Liver (tissue), 3 donors: Measurements from ENCODE around the gene KLF16.

ENCODE experiments used
- ATF3 ChIP-seq: IDR thresholded peaks from 2 replicates; pipeline ENCODE4 v1.6.1; 2016; ENCODE audit warnings: antibody characterized with exemption
- FOXA1 ChIP-seq: IDR thresholded peaks from 2 replicates; pipeline ENCODE4 v1.6.1; 2016; ENCODE audit warnings: antibody characterized with exemption
- GABPA ChIP-seq, 2 donors: IDR thresholded peaks in 1 of 2; conservative IDR thresholded peaks in 1 of 2; 2 replicates each; pipeline ENCODE4 v1.6.1; 2016; ENCODE audit warnings: antibody characterized with exemption in 2 of 2, mild to moderate bottlenecking in 1 of 2, moderate library complexity in 1 of 2
- JUND ChIP-seq, 2 donors: IDR thresholded peaks; 2 replicates each; pipeline ENCODE4 v1.6.1; 2016; ENCODE audit warnings: antibody characterized with exemption in 2 of 2
- RAD21 ChIP-seq, 2 donors: IDR thresholded peaks; 2 replicates each; pipeline ENCODE4 v1.6.1; 2016; ENCODE audit warnings: antibody characterized with exemption in 2 of 2, mild to moderate bottlenecking in 2 of 2
- RXRA ChIP-seq, 2 donors: IDR thresholded peaks; 2 replicates each; pipeline ENCODE4 v1.6.1; 2017 to 2018; ENCODE audit warnings: antibody characterized with exemption in 2 of 2, mild to moderate bottlenecking in 1 of 2
- SP1 ChIP-seq: IDR thresholded peaks from 2 replicates; pipeline ENCODE4 v1.6.1; 2018; ENCODE audit warnings: antibody characterized with exemption, mild to moderate bottlenecking
- TAF1 ChIP-seq: conservative IDR thresholded peaks from 2 replicates; pipeline ENCODE4 v1.6.1; 2016; ENCODE audit warnings: antibody characterized with exemption, mild to moderate bottlenecking
- YY1 ChIP-seq: IDR thresholded peaks from 2 replicates; pipeline ENCODE4 v1.6.1; 2016; ENCODE audit warnings: antibody characterized with exemption, mild to moderate bottlenecking
- ZBTB33 ChIP-seq: IDR thresholded peaks from 2 replicates; pipeline ENCODE4 v1.6.1; 2016; ENCODE audit warnings: antibody characterized with exemption
- TF ChIP-seq, protein P1 (sequence below): fragments of 150-350 bp; IDR thresholded peaks from 2 replicates; pipeline ENCODE4 v1.5.1; 2017; ENCODE audit warnings: improper control_type of control experiment, low read depth, low read length; ENCODE audit not compliant: missing input control
- TF ChIP-seq, protein P2 (sequence below): IDR thresholded peaks from 2 replicates; pipeline ENCODE4 v1.6.1; 2016; ENCODE audit warnings: antibody characterized with exemption, mild to moderate bottlenecking
- TF ChIP-seq, protein P3 (sequence below): IDR thresholded peaks from 2 replicates; pipeline ENCODE4 v1.6.1; 2016; ENCODE audit warnings: antibody characterized with exemption
- donor health status: healthy.
- donor health status: healthy.

DNA sequence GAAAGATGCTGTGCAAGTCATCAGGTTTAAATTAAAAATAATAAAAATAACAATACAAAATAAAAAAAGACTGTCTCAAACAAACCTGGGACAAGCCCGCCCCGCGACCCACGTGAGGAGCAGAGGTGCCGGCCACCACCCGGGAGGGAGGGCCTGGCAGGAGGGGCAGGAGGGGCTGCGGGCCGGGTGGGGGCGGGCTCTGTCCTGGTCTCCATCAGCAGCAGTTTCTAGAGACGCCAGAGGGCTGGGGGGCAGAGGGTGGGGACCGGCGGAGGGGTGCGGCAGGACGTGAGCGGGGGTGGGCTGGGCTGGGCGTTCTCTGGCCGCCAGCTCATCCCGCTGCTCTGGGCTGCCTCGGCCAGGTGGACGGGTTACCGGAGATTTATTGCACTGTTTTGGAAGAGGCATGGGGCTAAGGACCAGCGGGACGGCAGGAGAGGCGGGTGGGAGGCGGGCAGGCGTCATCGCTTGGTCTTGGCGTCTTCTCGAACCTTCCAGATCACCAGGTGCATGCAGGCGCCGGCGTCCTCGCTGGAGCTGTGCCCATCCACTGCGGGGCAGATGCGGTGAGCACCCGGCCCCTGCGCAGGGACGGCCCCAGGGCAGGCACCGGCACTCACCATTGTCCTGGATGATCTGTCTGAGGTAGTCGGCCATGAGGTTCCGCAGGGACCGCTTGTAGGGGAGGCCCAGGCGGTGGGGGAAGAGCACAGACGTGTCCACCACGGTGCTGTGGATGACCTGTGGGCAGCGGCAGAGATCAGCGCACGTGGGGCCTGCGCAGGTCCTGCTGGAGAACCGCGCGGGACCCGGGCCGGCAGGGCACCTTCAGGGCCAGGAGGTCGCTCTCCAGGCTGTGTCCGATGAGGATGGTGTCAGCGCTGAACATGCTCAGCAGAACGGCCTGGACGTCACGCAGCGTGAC lies 47.5 kb downstream of the KLF16 start:
- TF ChIP-seq, protein P1, sequence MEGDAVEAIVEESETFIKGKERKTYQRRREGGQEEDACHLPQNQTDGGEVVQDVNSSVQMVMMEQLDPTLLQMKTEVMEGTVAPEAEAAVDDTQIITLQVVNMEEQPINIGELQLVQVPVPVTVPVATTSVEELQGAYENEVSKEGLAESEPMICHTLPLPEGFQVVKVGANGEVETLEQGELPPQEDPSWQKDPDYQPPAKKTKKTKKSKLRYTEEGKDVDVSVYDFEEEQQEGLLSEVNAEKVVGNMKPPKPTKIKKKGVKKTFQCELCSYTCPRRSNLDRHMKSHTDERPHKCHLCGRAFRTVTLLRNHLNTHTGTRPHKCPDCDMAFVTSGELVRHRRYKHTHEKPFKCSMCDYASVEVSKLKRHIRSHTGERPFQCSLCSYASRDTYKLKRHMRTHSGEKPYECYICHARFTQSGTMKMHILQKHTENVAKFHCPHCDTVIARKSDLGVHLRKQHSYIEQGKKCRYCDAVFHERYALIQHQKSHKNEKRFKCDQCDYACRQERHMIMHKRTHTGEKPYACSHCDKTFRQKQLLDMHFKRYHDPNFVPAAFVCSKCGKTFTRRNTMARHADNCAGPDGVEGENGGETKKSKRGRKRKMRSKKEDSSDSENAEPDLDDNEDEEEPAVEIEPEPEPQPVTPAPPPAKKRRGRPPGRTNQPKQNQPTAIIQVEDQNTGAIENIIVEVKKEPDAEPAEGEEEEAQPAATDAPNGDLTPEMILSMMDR = no peak
- TF ChIP-seq SP1 (no peak), RAD21 (IDR thresholded peaks at IDR 0.05) (no peak), GABPA (IDR thresholded peaks at IDR 0.05 in 1 of 2, conservative IDR thresholded peaks at IDR 0.05 in 1 of 2) (no peak), YY1 (no peak), JUND (IDR thresholded peaks at IDR 0.05) (no peak), ATF3 (no peak), FOXA1 (no peak), TAF1 (no peak), RXRA (IDR thresholded peaks at IDR 0.05) (no peak), ZBTB33 (no peak)
- TF ChIP-seq, protein P2, sequence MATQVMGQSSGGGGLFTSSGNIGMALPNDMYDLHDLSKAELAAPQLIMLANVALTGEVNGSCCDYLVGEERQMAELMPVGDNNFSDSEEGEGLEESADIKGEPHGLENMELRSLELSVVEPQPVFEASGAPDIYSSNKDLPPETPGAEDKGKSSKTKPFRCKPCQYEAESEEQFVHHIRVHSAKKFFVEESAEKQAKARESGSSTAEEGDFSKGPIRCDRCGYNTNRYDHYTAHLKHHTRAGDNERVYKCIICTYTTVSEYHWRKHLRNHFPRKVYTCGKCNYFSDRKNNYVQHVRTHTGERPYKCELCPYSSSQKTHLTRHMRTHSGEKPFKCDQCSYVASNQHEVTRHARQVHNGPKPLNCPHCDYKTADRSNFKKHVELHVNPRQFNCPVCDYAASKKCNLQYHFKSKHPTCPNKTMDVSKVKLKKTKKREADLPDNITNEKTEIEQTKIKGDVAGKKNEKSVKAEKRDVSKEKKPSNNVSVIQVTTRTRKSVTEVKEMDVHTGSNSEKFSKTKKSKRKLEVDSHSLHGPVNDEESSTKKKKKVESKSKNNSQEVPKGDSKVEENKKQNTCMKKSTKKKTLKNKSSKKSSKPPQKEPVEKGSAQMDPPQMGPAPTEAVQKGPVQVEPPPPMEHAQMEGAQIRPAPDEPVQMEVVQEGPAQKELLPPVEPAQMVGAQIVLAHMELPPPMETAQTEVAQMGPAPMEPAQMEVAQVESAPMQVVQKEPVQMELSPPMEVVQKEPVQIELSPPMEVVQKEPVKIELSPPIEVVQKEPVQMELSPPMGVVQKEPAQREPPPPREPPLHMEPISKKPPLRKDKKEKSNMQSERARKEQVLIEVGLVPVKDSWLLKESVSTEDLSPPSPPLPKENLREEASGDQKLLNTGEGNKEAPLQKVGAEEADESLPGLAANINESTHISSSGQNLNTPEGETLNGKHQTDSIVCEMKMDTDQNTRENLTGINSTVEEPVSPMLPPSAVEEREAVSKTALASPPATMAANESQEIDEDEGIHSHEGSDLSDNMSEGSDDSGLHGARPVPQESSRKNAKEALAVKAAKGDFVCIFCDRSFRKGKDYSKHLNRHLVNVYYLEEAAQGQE = no peak
- TF ChIP-seq, protein P3, sequence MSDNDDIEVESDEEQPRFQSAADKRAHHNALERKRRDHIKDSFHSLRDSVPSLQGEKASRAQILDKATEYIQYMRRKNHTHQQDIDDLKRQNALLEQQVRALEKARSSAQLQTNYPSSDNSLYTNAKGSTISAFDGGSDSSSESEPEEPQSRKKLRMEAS = no peak
